Measurements from ENCODE around the gene PARS2.
"Not testable (repeated sequence)": the region's sequence is repeated elsewhere in the genome, so short reads cannot be mapped to it uniquely, and the experiment has no call there.

Gene PARS2

DNA sequence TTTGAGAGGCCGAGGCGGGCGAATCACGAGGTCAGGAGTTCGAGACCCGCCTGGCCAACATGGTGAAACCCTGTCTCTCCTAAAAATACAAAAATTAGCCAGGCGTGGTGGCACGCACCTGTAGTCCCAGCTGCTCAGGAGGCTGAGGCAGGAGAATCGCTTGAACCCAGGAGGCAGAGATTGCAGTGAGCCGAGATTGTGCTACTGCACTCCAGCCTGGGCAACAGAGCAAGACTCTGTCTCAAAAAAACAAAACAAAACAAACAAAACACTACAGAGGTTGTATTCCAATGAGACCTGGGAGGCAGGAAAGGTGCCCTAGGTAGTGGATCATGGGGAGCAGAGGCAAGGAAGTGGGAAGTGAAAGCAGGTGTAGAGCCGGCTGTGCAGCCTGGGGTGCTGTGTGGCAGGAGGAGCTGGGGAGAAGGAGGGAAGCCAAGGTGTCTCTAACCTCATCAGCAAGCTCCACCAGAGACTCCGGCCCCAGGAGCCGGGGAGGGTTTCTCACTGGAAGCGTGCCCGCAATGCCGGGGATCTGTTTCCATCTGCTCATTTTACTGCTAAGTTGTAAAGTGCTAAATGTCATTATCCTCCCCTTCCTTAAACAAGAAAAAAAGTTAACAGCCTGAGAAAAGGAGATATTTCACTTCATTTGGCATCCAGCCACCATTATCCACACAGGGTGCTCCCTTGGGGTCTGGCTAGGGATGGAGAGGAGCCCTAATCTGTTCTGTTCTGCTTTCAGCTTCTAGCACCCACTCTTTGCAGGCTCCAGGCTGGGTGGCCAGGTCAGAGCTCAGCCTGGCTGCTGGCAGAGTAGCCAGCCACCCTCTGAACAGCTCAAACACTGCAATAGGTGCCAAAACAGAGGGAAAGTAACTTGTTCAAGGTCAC, 11.8 kb upstream of the PARS2 start:
- not testable (repeated sequence) for DNase-seq (ENCODE audit: extremely low read depth in 1 of 2, low read depth in 1 of 2)

DNA sequence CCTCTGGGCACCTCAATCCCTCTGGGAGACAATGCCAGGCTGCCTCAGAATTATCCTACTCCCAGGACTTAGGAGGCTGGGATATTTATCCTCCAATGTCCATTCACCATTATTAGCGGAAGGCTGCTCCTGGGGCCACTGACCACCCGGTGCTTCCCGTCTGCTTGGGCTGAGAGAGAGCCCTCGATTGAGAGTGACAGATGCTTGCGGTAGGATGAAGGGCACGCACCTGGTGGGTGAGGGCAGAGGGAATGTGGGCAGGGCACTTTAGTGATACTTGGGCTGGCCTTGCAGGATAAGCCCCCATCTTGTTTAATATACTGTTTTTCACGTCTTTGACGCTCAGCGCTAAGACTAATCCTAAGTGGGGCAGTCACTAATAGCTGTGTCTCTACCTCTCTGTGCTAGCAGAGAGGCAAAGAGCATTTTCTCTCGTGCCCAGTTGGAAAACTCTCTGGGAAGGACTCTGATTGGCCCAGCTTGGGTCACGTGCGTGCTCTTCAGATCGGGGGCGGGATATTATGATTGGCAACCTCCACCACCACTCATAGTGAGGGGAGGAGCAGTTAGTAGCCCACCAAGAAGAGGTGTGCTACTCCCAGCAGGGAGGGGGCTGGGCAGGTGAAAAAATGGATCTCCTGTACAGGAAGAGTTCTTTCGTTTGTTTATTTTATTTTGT, 10.6 kb upstream of the PARS2 start:
- DNase-seq (ENCODE audit: extremely low read depth in 1 of 2, low read depth in 1 of 2): no peak

- DNase-seq (ENCODE audit: extremely low read depth in 1 of 2, low read depth in 1 of 2): no peak
These were observed 8.6 kb upstream of the PARS2 start for GRCh38 chr1:54772951-54773350.

- DNase-seq (ENCODE audit: extremely low read depth in 1 of 2, low read depth in 1 of 2): no peak
These were observed 3.8 kb upstream of the PARS2 start for GRCh38 chr1:54768093-54768492.

GRCh38 chr1:54767526-54767925, 3.2 kb upstream of the PARS2 start:
- DNase-seq (ENCODE audit: extremely low read depth in 1 of 2, low read depth in 1 of 2): no peak

- DNase-seq (ENCODE audit: extremely low read depth in 1 of 2, low read depth in 1 of 2): no peak
These were observed 2.4 kb upstream of the PARS2 start for GRCh38 chr1:54766726-54767125.

GRCh38 chr1:54764922-54765561, 719 bp upstream of the PARS2 start:
- no peak for DNase-seq (ENCODE audit: extremely low read depth in 1 of 2, low read depth in 1 of 2)

DNA sequence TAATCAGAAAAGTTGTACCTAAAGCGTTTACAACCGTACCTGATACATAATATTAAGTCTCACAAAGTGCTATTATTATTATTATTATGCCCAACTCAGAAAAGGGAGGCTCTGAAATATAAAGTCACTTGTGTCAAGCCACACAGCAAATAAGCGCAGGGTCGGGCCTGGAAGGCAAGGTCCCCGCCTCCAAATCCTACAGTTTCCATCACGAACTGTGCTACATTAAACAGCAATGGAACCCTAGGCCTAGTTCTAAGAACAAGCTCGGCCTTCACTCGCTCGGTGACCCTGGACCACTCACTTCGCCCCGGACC, 549 bp downstream of the PARS2 start:
- no peak for DNase-seq (ENCODE audit: extremely low read depth in 1 of 2, low read depth in 1 of 2)

DNA sequence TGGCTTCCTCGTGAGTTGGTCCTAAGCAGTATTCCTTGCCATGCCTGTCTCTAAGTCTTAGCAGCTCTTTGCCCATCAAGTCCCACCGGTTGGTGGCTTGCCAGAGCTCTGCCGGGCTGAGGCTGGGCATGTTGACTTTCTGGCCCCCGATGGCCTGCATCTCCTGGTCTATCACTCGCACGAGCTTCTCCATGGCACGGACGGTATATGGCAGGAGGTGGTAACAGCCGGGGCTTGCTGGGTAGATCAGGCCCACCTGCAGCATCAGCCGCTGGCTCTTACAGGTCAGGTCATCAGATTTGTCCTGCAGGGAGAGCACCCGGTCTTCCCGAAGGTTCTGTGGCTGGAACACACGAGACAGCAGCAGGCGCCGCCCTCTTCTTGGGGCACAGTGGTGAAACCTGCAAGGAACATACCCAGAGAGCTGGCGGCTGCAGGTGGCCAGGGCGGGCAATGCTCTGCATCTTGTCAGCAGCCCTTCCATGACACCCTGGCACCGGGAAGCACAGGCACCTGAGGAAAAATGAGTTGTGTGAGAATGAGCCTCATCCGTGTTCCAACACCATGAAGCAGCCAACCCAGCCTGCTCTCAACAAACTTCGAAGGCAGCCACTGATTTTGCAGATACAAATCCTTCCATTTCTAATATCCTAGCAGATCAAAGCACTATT, 5.5 kb downstream of the PARS2 start:
- DNase-seq (ENCODE audit: extremely low read depth in 1 of 2, low read depth in 1 of 2): no peak

DNA sequence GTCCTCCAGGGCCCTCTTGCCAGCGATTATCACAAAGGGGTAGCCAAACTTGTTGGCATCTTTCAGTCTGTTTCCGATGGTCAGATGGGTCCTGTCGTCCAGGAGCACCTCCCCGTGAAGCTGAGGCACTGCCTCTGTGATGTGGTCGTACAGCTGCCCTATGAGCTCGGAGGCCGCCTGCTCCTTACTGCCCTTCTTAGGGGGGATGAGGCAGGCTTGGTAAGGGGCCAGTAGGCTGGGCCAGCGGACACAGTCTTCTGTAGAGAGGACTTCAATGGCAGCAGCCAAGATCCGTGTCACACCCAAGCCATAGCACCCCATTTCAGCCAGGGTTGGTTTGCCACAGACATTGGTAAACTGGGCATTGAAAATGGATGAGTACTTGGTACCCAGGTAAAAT, 6.5 kb downstream of the PARS2 start:
- DNase-seq (ENCODE audit: extremely low read depth in 1 of 2, low read depth in 1 of 2): no peak

DNA sequence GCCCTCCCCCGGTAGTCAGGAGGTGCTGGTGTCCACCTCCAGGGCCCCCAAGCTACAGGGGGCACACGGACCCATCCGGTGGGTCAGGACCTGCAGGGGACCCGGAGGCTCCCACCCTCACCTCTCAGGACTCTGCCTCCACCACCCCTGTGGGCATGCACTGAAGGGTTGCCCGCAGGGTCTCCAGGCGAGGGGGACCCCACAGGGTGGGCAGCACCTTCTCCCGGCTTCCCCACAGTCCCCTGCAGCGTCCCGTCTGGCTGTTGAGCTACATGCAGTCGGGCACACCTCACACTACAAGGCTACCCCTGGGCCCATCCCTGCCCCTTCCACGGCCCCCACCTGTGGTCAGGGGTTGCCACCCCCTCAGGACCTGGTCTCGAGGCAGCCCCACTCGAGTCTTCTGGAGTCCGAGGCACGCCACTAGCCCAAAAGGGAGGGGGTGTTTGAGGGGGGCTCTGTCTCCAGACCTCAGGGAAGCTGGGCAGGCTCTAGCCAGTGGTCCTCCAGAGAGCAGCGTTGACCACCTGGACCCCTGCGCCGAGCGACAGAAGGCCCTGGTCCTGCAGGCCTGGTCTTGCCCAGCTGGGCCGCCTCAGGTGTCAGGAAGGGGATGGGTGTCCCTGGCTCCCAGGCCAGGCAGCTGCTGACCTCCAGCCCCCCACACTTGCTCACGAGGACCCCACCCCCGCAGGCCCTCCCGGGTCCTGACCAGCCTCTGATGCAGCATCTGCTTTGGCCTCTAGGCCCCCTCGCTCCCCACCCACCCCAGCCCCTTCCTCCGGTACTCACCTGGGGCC, 9.6 kb downstream of the PARS2 start:
- no peak for DNase-seq (ENCODE audit: extremely low read depth in 1 of 2, low read depth in 1 of 2)

DNA sequence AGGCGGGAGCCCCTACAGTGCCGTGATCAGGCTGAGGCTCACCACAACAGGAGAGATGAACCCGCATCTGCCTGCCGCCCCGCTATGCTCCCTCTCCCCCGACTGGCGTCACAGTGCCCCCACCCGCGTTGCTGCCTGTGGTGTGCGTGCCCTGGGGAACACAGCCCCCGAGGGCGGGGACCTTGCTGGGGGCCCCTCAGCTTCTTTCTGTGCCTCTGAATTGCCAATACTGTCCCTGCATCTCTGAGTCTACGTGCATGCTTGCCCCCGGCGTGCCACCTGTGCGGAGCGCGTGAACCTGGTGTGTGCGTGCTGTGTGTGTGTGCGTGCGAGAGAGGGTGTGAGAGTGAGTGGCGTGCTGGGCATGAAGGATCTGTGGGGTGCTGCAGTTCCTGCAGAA, 10.3 kb downstream of the PARS2 start:
- no peak for DNase-seq (ENCODE audit: extremely low read depth in 1 of 2, low read depth in 1 of 2)

DNA sequence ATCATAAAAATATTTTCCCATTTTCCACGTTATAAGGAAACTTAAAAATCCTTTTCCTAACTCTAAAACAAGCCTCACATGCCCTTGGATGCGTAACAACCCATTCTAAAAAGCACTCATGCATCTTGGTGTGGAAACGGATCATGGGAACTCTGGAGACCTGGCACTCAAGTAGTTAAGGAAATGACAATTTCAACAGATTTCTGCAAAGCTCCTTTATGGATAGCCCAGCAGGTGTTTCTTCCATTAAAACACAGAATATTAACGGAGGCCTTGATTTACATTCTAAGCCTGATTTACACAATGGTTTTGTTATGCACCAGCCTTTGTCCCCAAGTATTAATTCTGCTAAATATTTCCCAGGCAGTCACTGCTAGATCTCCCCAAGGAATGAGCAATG, 12.9 kb downstream of the PARS2 start:
- DNase-seq (ENCODE audit: extremely low read depth in 1 of 2, low read depth in 1 of 2): no peak

- DNase-seq (ENCODE audit: extremely low read depth in 1 of 2, low read depth in 1 of 2): no peak
These were observed 13.7 kb downstream of the PARS2 start for GRCh38 chr1:54750596-54750995.

DNA sequence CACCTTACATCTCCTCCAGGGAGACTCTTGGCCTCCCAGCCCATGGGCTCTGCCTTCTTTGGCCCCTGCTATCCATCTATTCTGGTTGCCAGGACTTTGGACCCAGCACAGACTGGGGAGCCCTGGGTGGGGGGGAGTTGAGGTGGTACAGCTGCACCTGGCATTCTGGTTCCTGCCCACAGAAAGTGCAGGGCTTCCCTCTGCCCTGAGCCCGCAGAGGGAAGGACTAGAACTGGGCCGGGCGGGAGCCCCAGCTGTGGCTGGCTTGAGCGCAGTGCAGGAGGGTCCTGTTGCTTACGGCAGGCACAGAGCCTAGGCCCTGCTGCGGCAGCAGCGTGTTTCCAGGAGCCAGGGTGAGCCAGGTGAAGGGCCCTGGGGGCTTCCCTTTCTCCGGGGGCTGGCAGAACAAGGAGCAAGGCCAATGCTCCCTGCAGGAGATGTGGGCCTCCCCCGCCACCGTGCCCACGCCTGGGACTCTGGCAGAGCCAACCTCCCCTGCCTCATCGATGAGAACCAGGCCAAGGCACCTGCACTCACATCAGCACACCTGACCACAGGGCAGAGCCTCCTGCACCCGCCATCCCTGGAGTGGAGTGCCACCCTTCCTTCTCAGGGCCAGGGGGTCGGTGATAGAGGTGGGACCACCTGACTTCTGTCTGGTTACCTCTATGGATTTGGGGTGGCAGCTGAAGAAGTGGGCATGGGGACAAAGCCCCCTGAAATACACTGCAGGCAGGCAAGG, 16.1 kb downstream of the PARS2 start:
- no peak for DNase-seq (ENCODE audit: extremely low read depth in 1 of 2, low read depth in 1 of 2)

DNA sequence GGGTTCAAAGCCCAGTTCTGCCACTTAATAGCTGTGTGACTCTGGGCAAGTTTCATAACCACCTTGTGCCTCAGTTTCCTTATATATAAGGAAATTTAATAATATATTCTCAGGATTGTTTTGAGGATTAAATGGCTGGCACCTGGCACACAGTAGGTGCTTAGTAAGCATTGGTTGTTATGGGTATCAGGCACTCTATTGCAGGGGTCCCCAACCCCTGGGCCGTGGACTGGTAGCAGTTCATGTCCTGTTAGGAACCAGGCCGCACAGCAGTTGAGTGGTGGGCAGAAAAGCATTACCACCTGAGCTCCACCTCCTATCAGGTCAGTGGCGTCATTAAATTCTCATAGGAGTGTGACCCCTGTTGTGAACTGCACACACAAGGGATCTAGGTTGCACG, 18.5 kb downstream of the PARS2 start:
- no peak for DNase-seq (ENCODE audit: extremely low read depth in 1 of 2, low read depth in 1 of 2)

DNA sequence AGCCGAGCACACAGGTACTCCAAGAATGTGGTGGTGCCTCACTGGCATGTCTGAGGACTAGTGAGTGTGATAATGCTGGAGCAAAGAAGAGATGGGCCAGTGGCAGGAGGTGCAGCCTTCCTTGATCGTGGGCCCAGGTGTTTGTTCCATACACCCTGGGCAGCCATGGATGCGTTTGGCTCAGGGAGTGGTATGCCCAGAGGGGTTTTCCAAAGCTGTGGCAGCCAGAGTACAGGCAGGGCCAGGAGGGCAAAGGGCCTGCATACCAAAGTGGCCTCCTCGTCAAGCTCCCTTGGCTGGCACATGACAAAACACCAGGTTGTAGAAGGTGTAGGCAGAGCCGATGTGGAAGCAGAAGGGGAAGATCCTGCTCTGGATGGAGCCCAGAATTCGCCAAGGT, 19.0 kb downstream of the PARS2 start:
- DNase-seq (ENCODE audit: extremely low read depth in 1 of 2, low read depth in 1 of 2): no peak

GRCh38 chr1:54744696-54745095, 19.6 kb downstream of the PARS2 start:
- no peak for DNase-seq (ENCODE audit: extremely low read depth in 1 of 2, low read depth in 1 of 2)

GRCh38 chr1:54743416-54744226, 20.7 kb downstream of the PARS2 start:
- DNase-seq (ENCODE audit: extremely low read depth in 1 of 2, low read depth in 1 of 2): no peak
